NCI-H128 (cell line): ENCODE measurements around the gene THNSL1.

Experiments
- DNase-seq: peaks from one replicate; lab custom pipeline; 2025; ENCODE audit not compliant: unreplicated experiment; lab: John Stamatoyannopoulos, UW

Gene THNSL1

DNA sequence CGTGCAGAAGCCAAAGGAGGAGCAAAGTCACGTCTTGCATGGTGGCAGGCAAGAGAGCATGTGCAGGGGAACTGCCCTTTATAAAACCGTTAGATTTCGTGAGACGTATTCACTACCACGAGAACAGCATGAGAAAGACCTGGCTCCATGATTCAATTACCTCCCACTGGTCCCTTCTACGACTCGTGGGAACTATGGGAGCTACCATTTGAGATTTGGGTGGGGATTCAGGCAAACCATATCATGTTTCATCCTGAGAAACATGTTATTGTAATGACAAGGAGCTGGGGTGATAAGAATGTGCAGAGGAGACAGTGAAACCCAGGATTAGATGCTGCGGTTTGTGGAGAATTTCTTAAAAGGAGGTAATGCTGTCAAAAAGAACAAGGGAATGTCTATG lies 34.0 kb downstream of the THNSL1 start:
- no peak for DNase-seq

DNA sequence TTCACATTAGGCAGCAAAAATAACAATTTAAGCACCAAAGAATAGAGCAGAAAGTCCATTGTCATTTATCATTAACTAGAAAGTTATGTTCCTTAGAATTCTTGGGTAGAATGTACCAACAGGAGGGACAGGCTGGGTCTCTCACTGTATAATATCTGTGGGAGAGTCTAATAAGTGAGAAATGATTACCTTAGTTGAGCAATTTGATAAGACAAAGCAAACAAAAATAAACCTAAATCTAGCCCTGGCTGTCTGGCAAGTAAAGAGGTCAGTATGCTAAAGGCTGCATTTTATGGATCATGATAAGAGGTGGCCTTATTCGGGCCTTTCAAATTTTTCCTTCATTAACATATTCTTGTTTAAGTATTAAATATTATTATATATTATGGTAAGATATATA lies 35.6 kb downstream of the THNSL1 start:
- no peak for DNase-seq

DNA sequence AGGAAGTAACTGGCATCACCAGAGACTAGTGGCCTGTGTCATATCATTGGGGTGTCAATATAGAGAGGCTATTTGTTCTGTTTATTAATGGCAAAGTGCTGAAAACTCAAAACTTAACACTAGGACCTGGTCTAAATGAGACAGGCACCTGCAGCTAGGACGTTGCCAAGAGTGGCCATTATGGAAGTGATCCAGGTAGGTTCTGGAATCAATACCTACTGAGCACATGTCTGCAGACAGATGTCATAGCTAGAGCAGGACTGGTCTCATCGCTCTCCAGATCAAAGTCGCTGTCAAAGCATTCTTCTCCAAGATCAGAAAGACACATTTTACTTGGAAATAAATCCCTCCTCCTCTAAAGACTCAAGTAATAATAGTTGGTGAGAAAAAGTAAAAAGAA lies 40.3 kb downstream of the THNSL1 start:
- no peak for DNase-seq

DNA sequence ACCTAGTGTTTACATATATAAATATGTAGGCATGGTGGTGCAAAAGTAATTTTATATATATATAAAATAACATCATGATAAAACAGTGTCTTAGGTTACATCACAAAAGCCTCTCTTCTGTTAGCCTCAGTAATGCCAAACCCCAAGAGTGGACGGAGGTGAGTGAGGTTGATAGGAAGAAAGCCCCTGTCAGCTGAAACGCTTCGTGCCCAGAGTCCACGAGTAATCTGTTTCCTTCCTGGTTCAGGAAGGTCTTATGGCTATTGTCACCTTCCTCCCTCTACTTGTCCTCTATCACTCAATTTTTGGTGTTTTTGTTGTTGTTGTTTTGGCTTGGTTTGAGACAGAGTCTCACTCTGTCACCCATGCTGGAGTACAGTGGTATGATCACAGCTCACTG lies 41.5 kb downstream of the THNSL1 start:
- DNase-seq, result no peak

DNA sequence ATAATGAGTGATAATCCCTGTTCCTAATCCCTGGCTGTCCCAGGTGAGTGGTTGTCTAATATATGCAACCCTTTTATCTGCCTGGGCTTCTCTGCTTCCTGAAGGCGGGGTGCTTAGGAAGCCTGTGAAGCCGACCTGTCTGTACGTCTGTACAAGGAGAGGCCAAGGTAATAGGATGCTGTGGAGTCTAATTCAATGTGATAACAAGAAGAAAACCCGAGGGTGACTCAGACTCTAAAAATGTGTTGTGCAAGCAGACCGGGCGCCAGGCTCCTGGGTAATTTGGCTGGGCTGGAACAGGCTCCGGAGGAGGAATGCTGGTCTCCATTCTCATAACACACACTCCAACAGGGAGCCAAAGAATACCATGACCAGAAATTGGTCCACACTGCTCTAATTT lies 43.6 kb downstream of the THNSL1 start:
- no peak for DNase-seq

DNA sequence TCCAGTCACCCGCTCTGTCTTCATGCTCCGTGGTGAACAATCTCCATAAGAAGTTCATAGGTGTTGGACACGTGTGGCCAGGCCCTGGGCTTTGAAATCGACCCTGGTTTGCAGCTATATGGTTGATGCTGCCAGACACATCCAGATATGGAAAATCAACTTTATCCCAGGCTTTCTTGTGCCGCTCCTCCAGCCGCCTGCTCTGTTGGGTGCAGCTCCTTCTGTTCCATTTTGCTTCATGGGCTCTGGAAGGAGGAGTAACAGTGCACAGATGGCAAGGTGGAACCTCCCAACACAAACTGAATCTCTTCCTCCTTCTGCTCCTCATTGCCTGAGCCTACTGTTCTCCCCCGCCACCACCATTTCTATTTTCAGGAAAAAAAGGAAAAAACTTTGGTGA lies 44.7 kb downstream of the THNSL1 start:
- DNase-seq, result no peak

DNA sequence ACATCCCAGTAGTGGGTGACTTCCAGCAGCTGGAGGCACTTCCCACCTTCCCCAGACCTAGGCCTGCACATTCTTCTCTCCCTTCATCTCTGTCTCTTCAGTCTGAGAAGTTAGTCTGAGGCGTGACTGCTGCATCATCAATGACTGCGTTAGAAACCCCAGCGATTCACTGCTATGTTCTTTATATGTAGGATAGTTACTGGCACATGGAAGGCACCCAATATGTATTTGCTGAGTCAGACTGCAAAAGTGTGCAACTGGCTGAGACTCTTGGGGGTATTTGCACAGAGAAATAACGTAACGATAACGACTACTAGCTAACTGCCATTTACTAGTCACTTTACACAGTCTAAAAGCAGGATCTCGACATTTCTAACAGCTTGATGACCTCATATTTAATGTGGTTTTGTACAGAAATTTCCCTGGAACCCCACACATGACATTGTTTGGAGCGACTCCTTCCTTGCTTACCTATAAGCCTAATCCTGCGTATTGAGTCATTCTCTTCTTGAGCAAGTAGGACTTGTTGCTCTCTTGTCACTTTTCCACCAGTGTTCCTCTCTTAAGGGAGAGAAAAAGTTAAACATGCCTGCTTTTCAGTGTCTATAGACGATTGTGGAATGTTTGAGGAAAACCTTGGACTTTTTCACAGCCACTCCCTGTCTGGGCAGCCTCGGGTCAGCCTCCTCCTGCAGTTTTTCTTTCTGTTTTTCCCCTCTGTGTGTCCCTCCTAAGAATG lies 45.5 kb downstream of the THNSL1 start:
- DNase-seq, result no peak

DNA sequence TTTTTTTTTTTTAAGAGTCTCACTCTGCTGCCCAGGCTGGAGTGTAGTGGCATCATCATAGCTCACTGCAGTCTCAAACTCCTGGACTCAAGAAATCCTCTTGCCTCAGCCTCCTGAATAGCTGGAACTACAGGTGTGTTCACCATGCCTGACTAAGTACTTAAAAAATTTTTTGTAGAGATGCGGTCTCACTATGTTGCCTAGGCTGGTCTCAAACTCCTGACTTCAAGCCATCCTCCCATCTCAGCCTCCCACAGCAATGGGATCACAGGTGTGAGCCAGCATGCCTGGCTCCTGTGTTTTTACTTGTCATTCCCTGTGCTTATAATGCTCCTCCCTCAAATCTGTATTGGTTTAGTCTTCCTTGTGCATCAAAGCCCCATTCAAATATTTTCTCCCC lies 46.7 kb downstream of the THNSL1 start:
- no peak for DNase-seq

DNA sequence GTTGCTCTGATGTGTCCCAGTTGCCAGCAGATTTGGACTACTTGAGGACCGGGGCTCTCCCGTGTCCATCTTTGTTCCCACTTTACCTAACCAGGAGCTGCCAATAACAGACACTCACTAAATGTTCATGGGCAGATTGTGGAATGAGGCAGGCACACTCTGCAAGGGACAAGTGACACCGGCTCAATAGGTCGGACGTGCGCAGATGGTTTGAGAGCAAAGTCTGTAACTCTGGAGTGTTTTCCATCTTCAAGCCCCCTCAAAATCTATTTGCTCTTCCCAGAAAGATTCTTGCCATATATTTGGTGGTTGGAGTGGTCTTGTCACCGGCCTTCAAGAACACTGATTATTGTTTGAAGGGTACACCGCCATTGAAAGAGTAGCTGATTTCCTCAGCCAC lies 47.2 kb downstream of the THNSL1 start:
- no peak for DNase-seq

DNA sequence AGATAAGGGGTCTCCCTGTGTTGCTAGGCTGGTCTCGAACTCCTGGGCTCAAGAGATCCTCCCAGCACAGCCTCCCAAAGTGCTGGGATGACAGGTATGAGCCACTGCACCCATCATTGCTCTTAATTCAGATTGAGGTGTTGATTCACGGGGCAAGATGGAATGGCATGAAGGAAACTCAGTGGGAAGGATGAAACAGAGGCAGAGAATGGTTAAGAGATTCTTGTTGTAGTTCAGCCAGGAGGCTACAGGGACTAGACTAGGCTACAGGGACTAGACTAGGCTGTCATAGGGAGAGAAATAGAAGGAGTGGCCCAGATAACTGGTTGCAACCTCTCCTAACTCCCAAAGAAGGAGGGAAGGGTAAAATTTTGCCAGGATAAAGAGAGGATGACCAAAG lies 48.0 kb downstream of the THNSL1 start:
- no peak for DNase-seq

DNA sequence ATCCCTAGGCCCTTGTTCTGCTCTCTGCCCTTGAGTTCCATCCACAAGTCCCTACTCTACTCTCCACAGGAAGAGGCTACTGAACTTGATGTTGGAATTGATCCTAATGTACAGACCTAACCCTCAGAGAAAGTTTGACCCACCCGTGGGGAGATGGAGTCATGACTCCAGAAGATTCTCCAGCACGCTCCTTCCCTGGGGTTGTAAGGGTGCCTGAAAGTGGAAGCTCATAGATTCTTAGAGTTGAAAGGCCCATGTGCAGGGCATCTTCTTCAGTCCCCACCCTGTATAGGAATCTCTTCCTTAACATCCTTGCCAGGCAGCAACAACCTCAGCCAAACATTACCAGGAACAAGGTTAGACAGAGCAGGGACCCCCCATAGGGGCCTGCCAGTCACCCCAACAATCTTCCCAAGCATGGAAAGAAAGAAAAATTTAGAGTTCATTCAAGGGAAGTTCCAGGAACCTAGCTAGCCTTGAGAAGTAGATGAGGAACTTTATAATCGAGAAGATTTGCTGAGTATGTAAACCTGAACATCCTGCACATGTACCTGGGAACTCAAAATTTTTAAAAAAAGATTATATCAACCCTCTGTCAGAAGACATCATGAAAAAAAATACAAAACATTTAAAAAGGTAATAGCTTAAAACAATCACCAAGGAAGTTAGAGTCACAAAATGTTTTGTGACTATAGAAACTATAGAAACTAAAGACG lies 49.5 kb downstream of the THNSL1 start:
- DNase-seq, result no peak

DNA sequence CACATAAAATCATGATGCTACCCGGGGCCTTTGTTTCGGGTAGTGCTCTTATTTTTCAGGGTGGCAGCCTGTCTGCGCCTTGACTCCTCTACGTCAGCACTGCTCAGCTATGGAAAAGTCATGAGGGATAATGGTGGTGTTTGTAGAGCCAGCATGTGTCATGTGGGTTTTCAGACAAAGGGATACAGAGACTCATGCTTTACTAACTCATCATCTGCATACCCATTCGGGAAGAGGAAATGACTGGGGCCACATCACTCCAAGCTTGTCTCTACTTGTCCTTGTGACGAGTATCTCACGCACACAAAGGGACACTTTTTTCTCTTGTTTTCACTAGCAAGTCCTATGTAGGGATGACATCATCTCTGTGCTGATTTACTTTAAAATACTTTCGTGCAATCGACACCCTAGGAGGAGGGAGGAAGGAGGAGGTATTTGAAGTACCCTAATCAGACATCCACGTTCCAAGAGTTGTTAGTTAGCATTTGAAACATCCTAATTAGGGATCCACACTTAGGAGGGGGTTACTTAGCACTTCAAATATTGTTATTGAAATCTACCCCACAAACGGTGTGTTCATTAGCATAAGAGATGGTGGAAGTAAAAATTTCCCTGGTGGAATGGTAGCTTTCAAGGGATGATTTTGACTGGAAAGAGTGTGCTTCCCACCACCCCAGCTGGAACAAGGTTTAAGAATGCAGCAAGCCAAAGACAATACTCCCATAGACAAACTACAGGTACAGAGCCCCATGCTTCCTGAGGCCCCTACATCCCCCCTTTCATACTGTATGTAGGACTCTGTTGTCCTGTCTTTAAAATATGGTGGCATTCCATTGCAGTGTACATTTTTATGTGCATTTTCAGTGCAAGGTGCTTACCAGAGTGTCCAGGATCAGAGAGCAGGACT lies 52.0 kb downstream of the THNSL1 start:
- no peak for DNase-seq

DNA sequence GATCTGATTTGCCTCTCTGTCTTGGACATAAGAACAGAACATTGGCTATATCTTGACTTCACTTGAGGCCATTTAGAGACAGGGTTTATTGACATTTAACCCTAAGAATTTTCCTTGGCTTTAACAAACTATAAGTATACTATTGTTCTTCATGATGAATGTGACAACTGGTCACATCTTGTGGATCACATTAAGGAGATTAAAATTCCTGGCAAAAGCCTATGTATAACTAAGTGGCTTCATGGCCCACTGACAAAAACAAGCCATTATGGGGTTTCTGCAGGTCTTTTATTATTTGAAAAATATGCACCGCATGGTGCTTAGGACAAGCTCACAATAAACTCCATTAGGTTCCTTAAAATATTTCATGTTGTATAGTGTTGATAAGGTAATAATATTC lies 54.8 kb downstream of the THNSL1 start:
- no peak for DNase-seq

DNA sequence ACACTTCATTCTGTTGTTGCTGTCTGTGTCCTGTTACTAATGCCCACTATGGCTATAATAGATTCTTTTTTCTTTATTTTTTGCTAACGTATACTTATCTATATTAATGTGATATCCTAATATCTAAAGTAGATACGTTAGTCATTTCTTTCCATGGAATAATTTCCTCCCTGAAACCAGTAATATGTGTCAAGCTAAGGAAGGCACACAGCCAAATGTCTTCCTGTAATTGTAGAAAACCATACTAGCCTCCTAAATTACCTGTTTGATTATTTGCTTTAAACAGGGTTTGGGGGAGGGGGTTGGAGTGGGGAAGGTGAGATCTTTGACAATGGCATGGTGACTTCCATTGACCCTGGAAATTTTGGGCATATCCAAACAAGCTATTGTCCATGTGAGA lies 56.4 kb downstream of the THNSL1 start:
- no peak for DNase-seq

DNA sequence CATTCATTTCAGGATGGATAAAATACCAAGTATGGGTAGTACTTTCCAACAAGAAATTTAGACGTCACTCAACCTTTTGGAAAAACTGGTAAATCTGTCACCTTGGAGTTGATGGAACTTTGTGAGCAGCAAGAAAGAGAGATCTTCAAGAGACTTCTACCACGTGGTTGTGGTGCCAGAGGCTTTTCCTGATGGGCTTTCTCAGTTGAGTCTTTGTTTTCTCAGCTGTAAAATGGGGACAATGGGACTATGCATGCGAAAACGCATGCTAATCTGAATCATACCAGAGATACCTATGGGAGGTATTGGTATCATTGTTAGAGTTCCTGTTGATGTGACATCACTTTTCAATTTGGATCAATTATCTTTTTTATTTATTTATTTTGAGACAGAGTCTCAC lies 59.4 kb downstream of the THNSL1 start:
- DNase-seq, result no peak
